ENCODE measurements around the gene CENPP. TPM values are rescaled to one million over a fixed set of nuclear protein-coding genes. Genes with fewer than 3 reads are reported as not detected.

The CENPP gene
- total RNA-seq, 2 donors from 2014 or later, result 1.1 to 1.2 TPM

GRCh38 chr9:92500725-92501124 is 175.0 kb downstream of the CENPP start:
- no peak overlapping the region for H3K4me3 ChIP-seq
- H3K27ac ChIP-seq, result no peak overlapping the region
- H3K36me3 ChIP-seq, result no peaks in the 10 kb centered on the region
- TF ChIP-seq, protein P1, sequence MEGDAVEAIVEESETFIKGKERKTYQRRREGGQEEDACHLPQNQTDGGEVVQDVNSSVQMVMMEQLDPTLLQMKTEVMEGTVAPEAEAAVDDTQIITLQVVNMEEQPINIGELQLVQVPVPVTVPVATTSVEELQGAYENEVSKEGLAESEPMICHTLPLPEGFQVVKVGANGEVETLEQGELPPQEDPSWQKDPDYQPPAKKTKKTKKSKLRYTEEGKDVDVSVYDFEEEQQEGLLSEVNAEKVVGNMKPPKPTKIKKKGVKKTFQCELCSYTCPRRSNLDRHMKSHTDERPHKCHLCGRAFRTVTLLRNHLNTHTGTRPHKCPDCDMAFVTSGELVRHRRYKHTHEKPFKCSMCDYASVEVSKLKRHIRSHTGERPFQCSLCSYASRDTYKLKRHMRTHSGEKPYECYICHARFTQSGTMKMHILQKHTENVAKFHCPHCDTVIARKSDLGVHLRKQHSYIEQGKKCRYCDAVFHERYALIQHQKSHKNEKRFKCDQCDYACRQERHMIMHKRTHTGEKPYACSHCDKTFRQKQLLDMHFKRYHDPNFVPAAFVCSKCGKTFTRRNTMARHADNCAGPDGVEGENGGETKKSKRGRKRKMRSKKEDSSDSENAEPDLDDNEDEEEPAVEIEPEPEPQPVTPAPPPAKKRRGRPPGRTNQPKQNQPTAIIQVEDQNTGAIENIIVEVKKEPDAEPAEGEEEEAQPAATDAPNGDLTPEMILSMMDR (IDR thresholded peaks at IDR 0.05), result no peak
- H3K4me1 ChIP-seq, result peaks cover 0 to 8% of the 10 kb centered on the region in 2 donors
- H3K9me3 ChIP-seq, result no peaks in the 10 kb centered on the region
- no peak for DNase-seq (ENCODE audit: low spot score)
- H3K27me3 ChIP-seq, result no peaks in the 10 kb centered on the region

DNA sequence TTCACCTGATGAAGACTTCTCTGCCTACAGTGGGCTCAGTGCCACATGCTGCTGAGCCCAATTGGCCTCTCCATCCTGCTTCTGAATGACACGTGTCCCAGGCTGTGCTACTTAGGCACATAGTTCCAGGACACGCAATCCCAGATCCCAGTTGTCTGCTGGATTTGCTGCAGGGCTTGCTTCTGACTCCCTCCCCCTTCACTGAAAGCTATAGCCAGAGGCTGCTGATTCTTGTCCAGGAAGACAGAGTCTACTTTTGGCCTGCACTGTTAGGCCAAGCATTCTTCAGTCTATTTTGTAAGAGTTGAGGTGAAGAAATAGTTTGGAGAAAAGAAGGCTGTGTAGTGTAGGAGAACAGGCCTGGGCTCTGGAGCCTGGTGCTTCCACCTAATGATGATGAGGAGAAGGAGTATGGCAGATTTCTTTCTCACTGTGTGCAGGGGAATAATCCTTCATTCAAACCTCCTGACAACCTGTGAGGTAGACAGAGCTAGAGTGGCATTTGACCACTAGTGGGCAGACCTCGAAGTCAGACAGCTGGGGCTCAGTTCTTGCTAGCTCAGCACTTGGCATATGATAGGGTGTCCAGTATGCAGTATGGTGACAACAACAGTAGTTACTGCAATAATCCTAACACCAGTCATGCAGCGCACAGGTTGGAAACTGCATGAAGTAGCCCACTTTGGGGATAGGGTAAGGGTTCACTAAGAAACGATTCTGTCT is 176.1 kb downstream of the CENPP start:
- Histone ChIP-seq H3K27me3 (no peaks in the 10 kb centered on the region), H3K4me3 (no peak overlapping the region), H3K36me3 (no peaks in the 10 kb centered on the region), H3K27ac (peak overlapping the region in 1 of 2 donors; percentile 37), H3K9me3 (no peaks in the 10 kb centered on the region), H3K4me1 (peaks cover 0 to 13% of the 10 kb centered on the region in 2 donors)
- TF ChIP-seq, protein P1 (IDR thresholded peaks at IDR 0.05), result peak in 1 of 2 donors; percentile 44
- DNase-seq (ENCODE audit: low spot score), result peak; percentile 75

DNA sequence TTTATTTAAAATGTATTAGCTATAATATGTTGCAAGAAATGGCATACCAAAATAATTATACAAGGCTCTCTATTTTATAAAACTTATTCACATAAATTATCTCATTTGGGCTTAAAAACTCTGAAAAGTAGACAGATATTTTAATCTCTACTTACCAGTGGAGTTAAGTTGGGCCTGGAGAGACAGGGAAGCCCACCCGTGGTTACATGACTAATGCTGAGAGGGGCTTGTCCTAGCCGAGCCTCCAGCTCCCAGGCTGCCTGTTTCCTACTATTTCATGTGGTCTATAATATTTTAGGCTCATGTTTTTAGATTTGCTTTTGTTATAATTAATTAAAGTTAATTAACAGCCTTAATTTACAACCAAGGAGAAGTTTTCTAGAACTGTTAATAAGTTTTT is 177.4 kb downstream of the CENPP start:
- DNase-seq (ENCODE audit: low spot score), result no peak
- no peaks in the 10 kb centered on the region for H3K9me3 ChIP-seq
- H3K27ac ChIP-seq, result no peak overlapping the region
- TF ChIP-seq, protein P1 (IDR thresholded peaks at IDR 0.05), result no peak
- H3K4me1 ChIP-seq, result peaks cover 0 to 26% of the 10 kb centered on the region in 2 donors
- H3K27me3 ChIP-seq, result no peaks in the 10 kb centered on the region
- H3K4me3 ChIP-seq, result no peak overlapping the region
- H3K36me3 ChIP-seq, result no peaks in the 10 kb centered on the region

DNA sequence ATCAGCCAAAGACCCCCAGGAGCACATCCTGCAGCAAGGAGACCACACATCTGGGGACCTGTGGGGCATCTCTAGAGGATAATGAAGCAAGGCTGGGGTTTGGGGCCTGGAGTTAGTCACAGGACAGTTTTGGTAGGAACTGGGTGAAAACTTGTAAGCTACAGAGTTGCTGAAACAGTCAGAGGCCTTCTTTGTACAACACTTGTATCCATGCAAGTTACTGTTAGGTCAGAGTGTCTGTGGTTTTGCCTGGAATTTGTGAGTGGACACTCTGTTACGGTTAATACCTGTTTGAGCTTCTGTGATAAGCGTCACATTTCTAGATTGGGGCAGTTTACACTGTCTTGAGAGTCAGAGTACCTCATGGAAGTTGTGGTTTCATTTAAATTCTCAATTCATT is 179.1 kb downstream of the CENPP start:
- Histone ChIP-seq H3K4me3 (no peak overlapping the region), H3K27ac (peak overlapping the region in 1 of 2 donors; percentile 27), H3K4me1 (peaks cover 0 to 33% of the 10 kb centered on the region in 2 donors), H3K27me3 (no peaks in the 10 kb centered on the region), H3K9me3 (no peaks in the 10 kb centered on the region), H3K36me3 (no peaks in the 10 kb centered on the region)
- TF ChIP-seq, protein P1 (IDR thresholded peaks at IDR 0.05), result no peak
- DNase-seq (ENCODE audit: low spot score), result no peak

DNA sequence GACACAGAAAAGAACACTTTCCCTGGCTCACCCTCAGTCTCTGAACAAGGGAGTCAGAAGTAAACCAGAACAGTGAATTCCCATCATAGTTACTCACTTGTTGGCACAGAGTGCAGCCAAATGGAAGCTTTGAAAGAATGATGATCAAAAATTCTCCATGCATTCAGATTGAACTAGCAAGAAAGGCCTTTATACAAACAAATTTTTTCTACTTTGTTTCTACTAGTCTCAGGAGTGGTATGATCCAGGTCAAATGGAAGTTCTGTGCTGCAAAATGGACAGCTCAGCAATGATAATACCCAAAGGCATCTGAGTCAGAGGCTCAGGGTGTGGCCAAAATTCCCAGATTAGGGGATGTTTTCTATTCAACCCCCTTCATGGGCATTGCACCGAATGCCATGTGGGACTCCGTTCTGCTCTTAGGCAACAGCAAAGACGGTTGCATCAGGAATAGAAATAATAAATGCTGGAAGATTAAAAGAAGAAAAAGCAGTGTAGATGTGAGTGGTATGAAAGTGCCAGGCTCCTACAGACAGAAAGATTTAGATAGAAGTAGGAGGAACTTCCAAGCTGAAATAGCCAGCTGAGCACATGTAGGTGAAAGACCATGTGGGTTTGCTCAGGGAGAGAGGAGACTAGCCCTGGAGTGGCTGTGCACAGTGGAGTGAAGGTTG is 180.6 kb downstream of the CENPP start:
- no peaks in the 10 kb centered on the region for H3K9me3 ChIP-seq
- H3K4me3 ChIP-seq, result no peak overlapping the region
- TF ChIP-seq, protein P1 (IDR thresholded peaks at IDR 0.05), result no peak
- H3K36me3 ChIP-seq, result no peaks in the 10 kb centered on the region
- peak; percentile 71 for DNase-seq (ENCODE audit: low spot score)
- H3K27me3 ChIP-seq, result no peaks in the 10 kb centered on the region
- H3K27ac ChIP-seq, result peak overlapping the region; percentile 46 to 61
- H3K4me1 ChIP-seq, result peaks cover 0 to 33% of the 10 kb centered on the region in 2 donors

Data from right atrium auricular region (tissue), 2 donors.